GM18498 (cell line): ENCODE results near the gene LAMB3.
A peak's percentile ranks its signal among the peaks of the same experiment; 100 is the strongest.

Source experiments
- ATAC-seq: cut with Tn5 transposase; IDR thresholded peaks from one replicate; pipeline ENCODE4 v1.9.1; 2021; ENCODE audit warnings: mild to moderate bottlenecking, moderate library complexity; ENCODE audit not compliant: unreplicated experiment

The LAMB3 gene

GRCh38 chr1:209618756-209619420 lies 33.3 kb downstream of the LAMB3 start:
- ATAC-seq = no peak

- ATAC-seq = no peak
These were observed 33.9 kb downstream of the LAMB3 start for GRCh38 chr1:209618291-209618690.

- no peak for ATAC-seq
These were observed 34.5 kb downstream of the LAMB3 start for GRCh38 chr1:209617755-209618154.

- ATAC-seq = no peak
These were observed 35.1 kb downstream of the LAMB3 start for GRCh38 chr1:209617047-209617673.

- ATAC-seq = no peak
These were observed 35.7 kb downstream of the LAMB3 start for GRCh38 chr1:209616366-209617046.

GRCh38 chr1:209614906-209615305 lies 37.3 kb downstream of the LAMB3 start:
- no peak for ATAC-seq

GRCh38 chr1:209614151-209614420 lies 38.1 kb downstream of the LAMB3 start:
- no peak for ATAC-seq

GRCh38 chr1:209613400-209614150 lies 38.6 kb downstream of the LAMB3 start:
- ATAC-seq = no peak

GRCh38 chr1:209612646-209613399 lies 39.4 kb downstream of the LAMB3 start:
- ATAC-seq = no peak

GRCh38 chr1:209611771-209612570 lies 40.3 kb downstream of the LAMB3 start:
- no peak for ATAC-seq

GRCh38 chr1:209610631-209610905 lies 41.7 kb downstream of the LAMB3 start:
- no peak for ATAC-seq

GRCh38 chr1:209609791-209610630 lies 42.2 kb downstream of the LAMB3 start:
- ATAC-seq = no peak

GRCh38 chr1:209609041-209609790 lies 43.0 kb downstream of the LAMB3 start:
- no peak for ATAC-seq

- no peak for ATAC-seq
These were observed 44.4 kb downstream of the LAMB3 start for GRCh38 chr1:209607795-209608178.

GRCh38 chr1:209607102-209607794 lies 45.0 kb downstream of the LAMB3 start:
- peak; percentile 82 for ATAC-seq

- no peak for ATAC-seq
These were observed 48.3 kb downstream of the LAMB3 start for GRCh38 chr1:209603877-209604276.

- peak; percentile 78 for ATAC-seq
These were observed 50.2 kb downstream of the LAMB3 start for GRCh38 chr1:209601809-209602657.
